GM21526 (cell line): ENCODE data around the gene NFIA.

Experiments used
- ATAC-seq: cut with Tn5 transposase; IDR thresholded peaks from one replicate; pipeline ENCODE4 v1.9.1; 2021; ENCODE audit warnings: moderate library complexity; ENCODE audit not compliant: unreplicated experiment, low FRiP score

Gene NFIA

DNA sequence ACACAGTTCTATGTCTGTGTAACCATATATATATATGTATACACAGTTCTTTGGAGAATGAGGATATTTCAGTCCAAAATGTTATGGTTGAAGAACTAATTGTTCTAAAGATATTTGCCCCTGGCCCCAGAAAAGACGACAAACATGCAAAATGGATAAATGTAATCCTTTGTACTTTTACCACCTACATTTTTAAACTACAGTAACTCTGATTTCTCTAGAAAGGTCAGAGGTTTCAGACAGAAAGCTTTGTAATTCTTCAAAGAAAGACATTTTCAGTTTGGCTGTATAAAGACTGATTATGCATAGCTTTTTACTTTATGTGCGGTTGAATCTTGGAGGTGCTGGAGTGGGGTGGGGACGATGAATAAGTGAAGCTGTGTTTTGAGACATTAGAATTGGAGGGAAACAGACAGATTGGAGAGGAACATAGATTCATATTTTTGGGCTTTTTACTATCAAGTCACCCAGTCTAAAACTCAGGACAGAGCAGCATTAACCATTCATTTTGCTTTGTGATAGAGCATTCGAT lies 16.6 kb downstream of the NFIA start:
- no peak for ATAC-seq

DNA sequence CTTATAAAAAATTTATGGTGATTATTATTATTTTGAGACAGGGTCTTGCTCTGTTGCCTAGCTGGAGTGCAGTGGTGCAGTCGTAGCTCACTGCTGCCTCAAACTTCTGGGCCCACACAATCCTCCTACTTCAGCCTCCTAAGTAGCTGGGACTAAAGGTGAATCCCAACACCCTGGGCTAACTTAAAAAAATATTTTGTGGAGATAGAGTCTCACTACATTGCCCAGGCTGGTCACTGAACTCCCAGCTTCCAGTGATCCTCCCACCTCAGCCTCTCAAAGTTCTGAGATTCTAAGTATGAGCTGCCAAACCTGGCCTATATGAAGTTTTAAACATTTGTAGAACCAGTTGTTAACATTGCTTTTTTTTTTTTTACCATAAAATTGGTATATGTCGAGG lies 18.2 kb downstream of the NFIA start:
- ATAC-seq: no peak

DNA sequence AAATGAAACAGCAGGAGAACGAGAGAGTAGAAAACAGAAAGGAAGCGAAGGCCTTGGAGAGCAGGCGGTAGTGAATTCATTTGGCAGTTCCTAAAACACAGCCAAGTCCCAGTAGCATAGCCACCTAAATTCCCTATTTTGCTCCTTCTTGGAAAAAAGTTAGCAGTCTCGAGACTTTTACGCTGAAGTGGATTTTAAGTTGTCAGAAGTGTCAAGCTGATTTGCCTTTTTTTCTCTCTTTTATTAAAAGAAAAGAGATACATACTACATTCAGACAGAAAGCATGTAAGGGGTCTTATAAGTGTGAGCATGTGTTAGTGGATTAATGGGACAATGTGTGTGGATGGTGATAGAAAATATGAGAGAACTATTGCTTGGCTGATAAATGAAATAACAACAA lies 19.2 kb downstream of the NFIA start:
- ATAC-seq: no peak

DNA sequence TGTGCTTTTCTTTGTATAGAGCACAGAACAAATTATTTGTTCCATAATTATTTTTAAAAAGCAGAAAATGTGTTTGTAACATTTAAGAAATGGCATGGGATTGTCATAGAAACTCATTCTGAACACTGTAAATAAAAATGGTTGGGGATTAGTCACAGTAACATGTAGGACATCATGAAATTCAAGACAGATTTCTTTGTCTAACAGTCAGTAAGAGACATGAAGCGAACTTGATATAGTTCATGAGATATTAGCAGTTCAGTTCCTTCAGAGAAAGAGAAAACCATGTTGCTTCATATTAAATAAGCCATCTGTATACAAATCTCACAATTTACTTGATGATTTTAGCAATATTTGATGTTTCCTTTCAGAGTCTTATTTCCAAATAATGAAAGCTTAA lies 19.7 kb downstream of the NFIA start:
- ATAC-seq: no peak

DNA sequence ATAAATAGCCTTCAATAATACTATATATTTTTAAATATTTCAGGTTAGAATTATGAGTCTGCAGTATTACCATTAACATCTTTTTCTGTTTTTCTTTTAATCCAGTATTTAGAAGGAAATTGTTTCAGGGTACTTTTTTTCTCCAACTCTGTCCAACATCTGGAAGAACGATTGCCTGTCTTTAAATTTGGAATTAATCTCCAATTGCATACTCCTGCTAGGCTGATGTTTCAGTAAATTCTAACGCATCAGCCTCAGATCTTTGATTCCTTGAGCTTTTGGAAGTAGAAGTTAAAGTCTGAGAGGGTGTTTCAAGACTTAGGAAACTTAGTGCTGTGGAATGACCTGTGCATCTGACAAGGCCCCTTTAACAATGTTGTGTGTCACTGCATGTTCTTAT lies 20.3 kb downstream of the NFIA start:
- ATAC-seq: no peak

DNA sequence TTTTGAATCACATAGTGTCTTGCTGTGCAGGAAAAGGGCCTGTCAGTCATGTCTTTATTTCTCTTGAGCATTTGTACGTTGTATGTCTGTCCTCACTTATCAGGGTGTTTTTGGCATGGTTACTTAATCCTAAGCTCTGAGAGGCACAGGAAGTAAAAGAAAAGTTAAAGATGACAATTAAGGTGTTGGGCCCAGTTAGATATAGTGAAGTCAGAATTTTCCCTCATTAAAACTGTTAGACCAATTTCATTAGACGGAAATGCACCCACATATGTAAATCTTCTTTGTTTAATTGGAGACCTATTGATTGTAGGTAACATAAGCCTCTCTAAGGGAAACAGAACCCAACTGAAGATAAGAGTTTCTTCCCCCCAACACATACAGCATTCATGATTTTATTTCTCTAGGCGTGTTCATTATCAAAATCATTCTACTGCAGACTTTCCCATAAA lies 21.9 kb downstream of the NFIA start:
- no peak for ATAC-seq

DNA sequence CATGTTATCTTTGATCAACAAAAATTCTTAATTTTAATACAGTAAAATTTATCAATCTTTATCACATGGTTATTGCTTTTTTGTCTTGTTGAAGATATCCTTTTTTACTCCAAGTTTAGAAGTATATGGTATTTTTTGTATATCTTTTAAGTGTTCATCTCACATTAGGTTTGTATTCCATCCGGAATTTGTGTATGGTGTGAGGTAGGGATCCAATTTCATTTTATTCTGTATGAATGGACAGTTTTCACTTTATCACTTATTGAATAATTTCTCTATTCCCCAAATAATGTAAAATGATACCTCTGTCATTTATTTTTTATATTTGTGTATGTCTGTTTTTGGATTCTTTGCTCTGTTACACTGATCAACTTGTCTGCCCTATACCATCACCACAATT lies 25.3 kb downstream of the NFIA start:
- no peak for ATAC-seq

DNA sequence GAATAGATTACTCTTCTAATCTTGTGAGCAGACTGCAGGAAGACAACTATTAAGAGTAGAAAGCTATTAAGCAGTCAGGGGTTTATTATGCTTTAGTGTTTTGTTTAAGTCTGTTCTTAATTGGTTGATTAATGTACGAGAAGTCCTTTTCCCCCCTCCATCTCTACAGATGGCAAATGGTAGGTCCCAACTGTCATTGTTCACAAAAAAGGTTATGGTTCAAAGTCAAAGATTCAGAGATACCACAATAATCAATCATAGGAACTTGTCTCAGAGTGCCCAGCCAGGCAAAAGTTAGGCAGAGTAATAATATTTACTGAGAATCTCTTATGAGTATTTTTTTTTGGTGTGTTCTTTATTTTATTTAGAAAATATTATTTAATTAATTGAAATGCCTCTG lies 26.8 kb downstream of the NFIA start:
- ATAC-seq: no peak

DNA sequence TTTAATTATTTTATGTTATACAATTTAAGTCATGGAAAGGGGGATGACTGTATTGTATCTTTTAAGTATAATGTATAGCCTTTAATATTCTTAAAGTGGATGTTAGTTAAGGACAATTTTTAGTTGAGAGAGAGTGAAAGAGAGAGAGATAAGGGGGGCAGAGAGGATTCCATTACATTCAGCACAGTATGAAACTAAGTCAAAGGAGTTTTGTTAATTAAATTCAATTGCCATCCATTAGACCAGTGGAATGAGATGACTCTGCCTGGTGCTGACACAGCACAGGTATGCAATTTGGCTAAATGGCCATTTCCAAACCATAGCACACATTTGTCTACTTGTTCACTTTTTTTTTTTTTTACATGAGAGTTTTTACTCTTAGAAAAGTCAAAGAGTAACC lies 27.5 kb downstream of the NFIA start:
- ATAC-seq: no peak

DNA sequence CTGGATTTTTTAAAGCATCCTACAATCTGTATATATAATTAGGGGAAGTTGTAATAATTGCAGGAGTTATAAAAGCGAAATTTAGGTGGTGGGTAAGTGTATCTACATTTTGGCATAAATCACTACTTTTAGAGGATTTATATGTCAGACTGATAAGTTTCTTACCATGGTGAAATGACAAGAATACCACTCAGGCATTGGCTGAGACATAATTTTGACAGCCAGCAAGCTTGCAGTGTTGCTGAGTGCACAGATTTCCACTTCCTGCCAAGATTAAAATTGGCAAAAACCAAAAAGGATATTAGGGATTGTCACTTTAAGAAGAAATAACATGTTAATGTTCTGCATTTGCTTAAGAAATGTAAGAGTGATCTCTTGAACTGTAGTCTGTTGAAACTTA lies 28.2 kb downstream of the NFIA start:
- ATAC-seq: no peak

DNA sequence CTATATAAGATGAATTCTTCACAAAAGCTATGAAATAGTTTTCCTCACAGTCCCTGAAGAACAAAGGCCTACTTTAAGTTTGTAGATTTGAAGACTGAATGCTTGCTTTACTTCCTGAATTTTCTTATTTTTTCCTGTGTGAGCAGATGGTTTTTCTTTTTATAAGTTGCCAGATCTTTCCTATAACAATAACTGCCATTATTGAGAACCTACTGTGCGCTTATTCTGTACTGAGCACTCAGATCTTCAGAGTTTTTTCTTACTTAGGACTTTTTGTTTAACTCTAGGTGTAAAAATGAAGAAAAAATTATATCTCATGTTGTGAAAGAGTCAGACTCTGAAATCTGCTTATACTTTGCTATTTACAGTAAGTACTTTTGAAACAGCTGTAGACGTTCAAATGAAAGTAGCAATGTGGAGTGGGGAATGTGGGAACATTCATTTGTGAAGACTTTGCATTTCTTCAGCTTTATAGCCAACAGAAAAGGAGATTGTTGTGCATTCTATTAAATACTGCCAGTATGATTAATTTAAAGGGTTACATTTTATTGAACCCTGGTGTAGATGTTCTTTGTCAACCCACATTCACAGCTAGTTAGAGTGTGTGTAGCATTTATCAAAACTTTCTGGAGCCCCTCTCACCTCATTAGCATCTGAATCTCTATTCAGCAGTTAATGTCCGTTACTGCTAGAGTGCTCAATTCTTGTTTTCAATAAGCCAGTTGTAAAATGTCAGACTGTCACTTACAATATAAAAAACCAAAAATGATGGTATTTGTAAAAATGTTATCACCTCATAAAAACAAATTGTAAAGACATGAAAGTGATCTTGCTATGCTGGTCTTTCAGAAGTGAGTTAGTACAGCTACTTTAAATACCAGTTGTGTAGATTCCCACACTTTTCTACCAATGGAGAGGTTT lies 29.0 kb downstream of the NFIA start:
- no peak for ATAC-seq

DNA sequence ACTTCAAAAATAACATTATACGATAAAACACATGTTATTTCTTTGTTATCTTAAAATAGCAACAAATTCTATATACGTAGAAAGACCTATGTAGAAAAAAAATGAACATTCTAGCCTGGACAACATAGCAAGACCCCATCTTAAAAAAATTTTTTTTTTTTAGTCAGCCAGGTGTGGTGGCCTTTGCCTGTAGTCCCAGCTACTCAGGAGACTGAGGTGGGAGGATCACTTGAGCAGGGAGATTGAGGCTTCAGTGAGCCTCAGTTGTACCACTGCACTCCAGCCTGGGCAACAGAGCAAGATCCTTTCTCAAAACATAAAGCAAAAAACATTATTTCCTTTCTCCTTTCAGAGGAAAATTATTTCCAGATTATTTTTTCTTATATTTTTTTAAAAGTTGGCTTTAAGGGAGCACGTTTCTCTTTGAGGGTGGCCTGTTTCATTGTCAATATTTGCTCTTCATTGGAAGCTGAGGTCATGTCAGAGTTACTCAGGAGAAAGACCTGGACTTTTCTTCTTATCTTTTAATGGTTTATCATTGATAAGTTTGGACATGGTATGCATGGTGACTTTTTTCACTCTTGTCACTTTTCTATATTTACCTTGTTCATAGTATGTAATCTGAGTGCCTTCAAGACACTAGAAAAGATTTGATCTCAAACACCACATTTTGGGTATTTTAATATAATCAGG lies 32.0 kb downstream of the NFIA start:
- no peak for ATAC-seq

DNA sequence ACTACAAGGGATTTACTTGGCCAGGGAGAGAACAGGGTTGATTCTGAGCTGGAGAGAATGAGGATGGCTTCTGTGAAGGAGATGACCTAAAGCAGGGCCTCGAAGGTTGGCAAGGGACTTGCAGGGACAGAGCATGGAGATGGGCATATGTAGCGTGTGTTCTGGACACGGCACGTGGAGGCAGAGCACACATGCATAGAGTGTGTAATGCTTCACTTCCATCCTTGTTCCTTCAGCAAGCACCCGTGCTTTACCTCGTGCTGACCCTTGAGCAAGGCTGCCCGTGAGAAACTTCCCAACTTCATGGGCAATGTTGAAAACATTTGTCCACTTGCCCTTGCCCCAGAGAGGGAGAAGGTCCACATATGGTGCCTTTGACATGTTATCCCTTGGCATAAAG lies 33.1 kb downstream of the NFIA start:
- no peak for ATAC-seq

DNA sequence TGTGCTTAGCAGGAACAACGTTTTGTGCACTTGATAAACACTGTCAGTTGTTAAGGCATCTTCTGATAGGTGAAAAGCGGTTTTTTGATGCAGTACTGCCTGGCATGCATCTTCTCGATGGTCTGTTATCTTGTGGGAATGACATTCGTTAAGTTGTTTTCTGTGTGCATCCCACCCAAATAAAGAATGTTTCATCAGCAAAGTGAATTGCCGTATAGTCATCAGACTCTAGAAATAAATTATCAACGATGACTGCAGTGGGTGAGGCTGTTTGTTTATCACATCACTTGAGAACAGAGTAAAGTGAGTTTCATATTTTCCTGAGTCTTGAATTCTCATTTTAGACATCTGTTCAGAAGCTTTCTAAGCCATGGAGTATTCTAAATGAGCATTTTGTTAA lies 34.1 kb downstream of the NFIA start:
- no peak for ATAC-seq

DNA sequence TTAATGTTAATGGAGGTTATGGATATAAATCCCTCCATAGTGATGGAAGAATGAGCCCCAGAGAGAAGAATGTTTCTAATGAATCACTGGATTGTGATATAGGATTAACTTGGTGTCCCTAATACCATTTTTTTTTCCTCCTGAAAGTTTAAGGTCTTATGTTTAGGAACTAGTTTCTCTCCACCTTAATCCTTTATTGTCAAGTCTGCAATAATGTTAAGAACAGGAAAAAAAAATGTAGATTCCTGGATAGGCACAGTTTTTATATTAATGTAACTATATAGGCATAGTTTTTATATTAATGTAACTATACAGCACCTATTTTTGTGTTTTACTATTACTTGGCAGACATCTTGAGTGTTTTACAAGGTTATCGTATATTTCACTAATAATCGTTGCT lies 34.9 kb downstream of the NFIA start:
- ATAC-seq: no peak

DNA sequence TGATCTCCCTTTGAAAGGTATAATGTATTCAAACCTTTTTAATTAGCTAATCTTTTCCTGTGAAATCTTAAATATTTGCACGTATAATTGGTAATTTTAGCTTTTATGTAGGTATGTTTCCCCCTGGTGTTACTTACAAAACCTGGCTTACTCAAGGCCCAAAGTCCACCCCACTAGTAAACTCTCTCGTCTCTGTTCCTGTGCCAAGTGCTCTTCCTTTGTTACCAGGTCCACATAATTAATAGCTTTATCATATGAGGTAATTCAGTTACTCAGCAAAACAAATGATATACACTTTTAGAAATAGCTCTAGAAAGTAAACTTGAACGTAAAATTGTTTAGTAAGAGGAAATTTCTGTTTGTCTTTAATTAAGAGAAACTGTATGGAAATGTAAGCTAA lies 36.7 kb downstream of the NFIA start:
- ATAC-seq: no peak

DNA sequence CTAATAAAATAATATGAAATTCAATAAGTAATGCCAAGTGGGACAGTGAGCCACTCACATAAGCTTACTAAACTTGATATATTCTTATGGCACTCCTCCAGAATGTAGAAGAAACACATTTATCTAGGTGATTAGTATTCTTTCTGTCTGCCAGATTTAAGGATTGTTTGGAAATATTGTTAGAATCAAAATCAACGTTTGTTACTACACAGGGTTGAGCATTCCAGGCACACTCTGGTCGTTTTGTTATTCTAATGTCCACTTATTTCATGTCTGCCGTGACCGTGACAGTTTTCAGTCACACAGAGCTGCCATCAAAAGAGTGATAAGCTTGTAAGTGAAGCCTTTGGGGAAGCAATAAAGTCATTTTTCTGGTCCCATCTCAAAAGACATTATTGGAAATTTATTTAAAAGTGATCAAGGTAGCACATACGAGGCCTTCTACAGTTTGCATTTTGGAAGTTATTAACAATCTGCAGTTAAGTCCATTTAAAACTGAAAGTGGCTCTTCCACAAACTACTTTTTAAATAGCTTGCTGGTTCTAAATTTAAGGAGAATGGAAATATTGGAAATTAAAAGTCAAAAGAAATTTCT lies 38.0 kb downstream of the NFIA start:
- no peak for ATAC-seq

DNA sequence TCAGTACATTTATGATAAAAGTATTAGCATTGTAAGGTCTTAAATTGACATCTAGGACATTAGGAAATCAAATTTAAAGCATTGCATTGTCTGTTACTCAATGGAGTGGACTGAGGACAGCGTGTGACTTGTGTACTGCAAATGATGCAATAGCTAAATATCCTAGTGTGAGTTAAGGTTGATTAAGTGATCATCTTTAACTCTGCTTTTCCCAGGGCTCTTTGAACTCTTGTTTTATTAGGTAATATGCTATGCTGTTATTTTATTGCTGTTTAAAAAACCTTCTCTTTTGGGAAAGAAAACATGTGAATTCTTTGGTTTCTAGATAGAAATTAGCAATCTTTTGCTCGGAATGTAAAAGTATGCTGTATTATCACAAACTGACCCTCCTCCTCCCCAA lies 38.6 kb downstream of the NFIA start:
- no peak for ATAC-seq

DNA sequence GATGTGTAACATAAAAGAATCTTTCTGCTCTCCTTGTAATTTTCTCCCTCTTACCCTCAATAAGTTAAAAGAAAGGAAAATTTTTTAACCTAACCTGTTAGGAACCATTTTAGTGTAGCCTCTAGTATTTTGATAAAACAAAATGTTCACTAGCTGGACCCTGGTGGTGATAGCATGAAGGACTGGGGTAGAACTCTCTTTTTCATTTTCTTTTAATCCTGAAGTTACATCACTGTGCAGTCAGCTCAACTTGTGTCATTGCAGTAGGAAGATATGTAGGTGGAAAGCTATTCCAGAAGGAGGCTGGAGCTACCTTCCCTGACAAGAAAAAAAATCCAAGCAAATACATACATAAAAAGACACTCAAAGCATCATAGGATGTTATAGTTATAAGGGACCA lies 39.3 kb downstream of the NFIA start:
- no peak for ATAC-seq

DNA sequence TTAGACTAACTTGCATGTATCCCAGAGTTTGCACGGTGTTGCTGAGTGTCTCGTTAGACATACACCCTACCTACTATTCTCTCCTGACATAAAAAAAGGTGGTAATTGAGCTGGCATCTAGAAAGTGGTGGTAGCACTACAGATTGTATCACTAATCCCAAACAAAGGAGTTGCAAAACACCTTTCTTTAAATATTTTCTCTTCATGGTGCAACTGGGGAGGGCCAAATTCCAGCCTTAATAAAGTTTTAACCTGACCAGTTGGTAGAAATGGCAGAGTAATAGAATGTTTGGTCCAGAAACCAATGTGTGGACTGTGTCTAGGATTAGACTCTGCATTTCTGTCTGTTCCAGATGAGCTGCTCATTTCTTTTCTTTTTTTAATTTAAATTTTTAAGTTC lies 40.0 kb downstream of the NFIA start:
- no peak for ATAC-seq

DNA sequence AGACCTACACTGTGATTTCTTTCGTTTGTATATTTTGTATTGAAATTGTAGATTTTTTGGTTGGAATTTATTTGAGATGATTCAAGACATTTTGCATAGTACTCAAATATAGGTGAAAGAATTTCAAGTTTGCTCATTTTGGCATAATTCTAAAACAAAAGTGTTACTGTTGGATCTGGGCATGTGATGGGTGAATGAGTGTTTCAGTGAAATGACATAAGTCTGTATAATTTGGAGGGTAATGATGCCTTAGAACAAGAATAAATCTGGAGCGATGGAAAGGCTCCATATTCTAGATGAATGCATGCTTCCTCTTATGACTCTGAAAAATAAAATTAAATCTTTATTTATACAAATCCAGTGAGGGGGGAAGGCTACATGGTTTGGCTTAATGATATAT lies 41.0 kb downstream of the NFIA start:
- ATAC-seq: no peak
